Fibroblast of the aortic adventitia (primary cell): ENCODE measurements around the gene ZFHX3. TPM values are rescaled to one million over a fixed set of nuclear protein-coding genes. Genes with fewer than 3 reads are reported as not detected.

Experiments
- DNase-seq: peaks from one replicate; pipeline ENCODE4 v3.0.0-alpha.2; 2010; ENCODE audit warnings: low read depth
- H3K4me3 ChIP-seq: 2 replicates; pipeline ENCODE4 v1.5.1; 2011; ENCODE audit warnings: low read depth, mild to moderate bottlenecking, control low read depth, low read length, moderate library complexity
- CTCF ChIP-seq: IDR thresholded peaks from 2 replicates; pipeline ENCODE4 v1.5.1; 2011; ENCODE audit warnings: mild to moderate bottlenecking, low read length, control low read depth, inconsistent platforms; ENCODE audit not compliant: insufficient read depth
- total RNA-seq: library from RNA; depleted of rRNA; stranded (reverse); fragments of >200 nt; gene quantifications from 2 replicates; pipeline ENCODE4 v1.2.3, GENCODE V29; 2012; ENCODE audit warnings: low replicate concordance

The ZFHX3 gene
- total RNA-seq, 1 donor, result 8.1 TPM

- no peak for TF ChIP-seq CTCF
- peak; percentile 92 for DNase-seq
- peak overlapping the region; percentile 40 for H3K4me3 ChIP-seq
These were observed 16.5 kb upstream of the ZFHX3 start for GRCh38 chr16:73064212-73064993.

- no peak for DNase-seq
- peak overlapping the region; percentile 40 for H3K4me3 ChIP-seq
- no peak for TF ChIP-seq CTCF
These were observed 15.9 kb upstream of the ZFHX3 start for GRCh38 chr16:73063854-73064211.

GRCh38 chr16:73062743-73063733 is 15.1 kb upstream of the ZFHX3 start:
- DNase-seq, result no peak
- no peak for TF ChIP-seq CTCF
- H3K4me3 ChIP-seq, result no peak overlapping the region

GRCh38 chr16:73062001-73062616 is 14.2 kb upstream of the ZFHX3 start:
- DNase-seq, result no peak
- no peak for TF ChIP-seq CTCF
- no peak overlapping the region for H3K4me3 ChIP-seq

- TF ChIP-seq CTCF, result no peak
- H3K4me3 ChIP-seq, result no peak overlapping the region
- DNase-seq, result no peak
These were observed 13.1 kb upstream of the ZFHX3 start for GRCh38 chr16:73060892-73061490.
